Lower lobe of right lung (tissue), 2 donors: ENCODE measurements around the gene SLC47A1. TPM values are rescaled to one million over a fixed set of nuclear protein-coding genes. Genes with fewer than 3 reads are reported as not detected.
A peak's percentile ranks its signal among the peaks of the same experiment; 100 is the strongest.

Experiments used
- ATAC-seq, 2 donors: fragments of 200-7000 bp; cut with Tn5 transposase; one replicate each; pipeline ENCODE4 v1.9.1; 2020 to 2022; ENCODE audit warnings: mild to moderate bottlenecking in 2 of 2, moderate library complexity in 2 of 2
- DNase-seq: peaks from one replicate; pipeline ENCODE4 v3.0.0-alpha.2; 2020
- H3K27ac ChIP-seq: fragments of 200-600 bp; one replicate; pipeline ENCODE4 v1.8.0; 2022
- H3K27me3 ChIP-seq: fragments of 200-600 bp; one replicate; pipeline ENCODE4 v1.8.0; 2022; ENCODE audit warnings: low read depth
- H3K36me3 ChIP-seq: fragments of 200-600 bp; one replicate; pipeline ENCODE4 v1.8.0; 2022; ENCODE audit warnings: mild to moderate bottlenecking
- H3K4me1 ChIP-seq: fragments of 200-600 bp; one replicate; pipeline ENCODE4 v1.8.0; 2022
- H3K4me3 ChIP-seq: fragments of 200-600 bp; one replicate; pipeline ENCODE4 v1.8.0; 2022; ENCODE audit warnings: mild to moderate bottlenecking
- H3K9me3 ChIP-seq: fragments of 200-600 bp; one replicate; pipeline ENCODE4 v1.8.0; 2022
- intact Hi-C: fragments of 100-400 bp; cut with DNase I; formaldehyde crosslinking; loops from one replicate; pipeline ENCODE4 v1.11.0; 2022
- total RNA-seq: library from RNA; stranded (reverse); fragmentation: NEBNext Ultra II Directional; extraction: Animal tissue kit (Norgen Biotek cat#: 25700); gene quantifications from one replicate; pipeline ENCODE4 v1.2.1, GENCODE V29; 2021
- TF ChIP-seq, protein P1 (sequence below): fragments of 200-600 bp; IDR thresholded peaks from one replicate; pipeline ENCODE4 v1.8.0; 2022; ENCODE audit warnings: antibody characterized with exemption, mild to moderate bottlenecking
- donor health status: DM: no; HTN: yes; CAD: no; lungs with severe emphysema.

The SLC47A1 gene
- total RNA-seq, 1 donor from 2014 or later = 18.6 TPM

GRCh38 chr17:19531780-19532501 lies 1.7 kb upstream of the SLC47A1 start:
- TF ChIP-seq, protein P1, sequence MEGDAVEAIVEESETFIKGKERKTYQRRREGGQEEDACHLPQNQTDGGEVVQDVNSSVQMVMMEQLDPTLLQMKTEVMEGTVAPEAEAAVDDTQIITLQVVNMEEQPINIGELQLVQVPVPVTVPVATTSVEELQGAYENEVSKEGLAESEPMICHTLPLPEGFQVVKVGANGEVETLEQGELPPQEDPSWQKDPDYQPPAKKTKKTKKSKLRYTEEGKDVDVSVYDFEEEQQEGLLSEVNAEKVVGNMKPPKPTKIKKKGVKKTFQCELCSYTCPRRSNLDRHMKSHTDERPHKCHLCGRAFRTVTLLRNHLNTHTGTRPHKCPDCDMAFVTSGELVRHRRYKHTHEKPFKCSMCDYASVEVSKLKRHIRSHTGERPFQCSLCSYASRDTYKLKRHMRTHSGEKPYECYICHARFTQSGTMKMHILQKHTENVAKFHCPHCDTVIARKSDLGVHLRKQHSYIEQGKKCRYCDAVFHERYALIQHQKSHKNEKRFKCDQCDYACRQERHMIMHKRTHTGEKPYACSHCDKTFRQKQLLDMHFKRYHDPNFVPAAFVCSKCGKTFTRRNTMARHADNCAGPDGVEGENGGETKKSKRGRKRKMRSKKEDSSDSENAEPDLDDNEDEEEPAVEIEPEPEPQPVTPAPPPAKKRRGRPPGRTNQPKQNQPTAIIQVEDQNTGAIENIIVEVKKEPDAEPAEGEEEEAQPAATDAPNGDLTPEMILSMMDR = no peak
- H3K4me1 ChIP-seq = peaks cover 17% of the 10 kb centered on the region
- H3K4me3 ChIP-seq = no peak overlapping the region
- H3K27ac ChIP-seq = no peak overlapping the region
- DNase-seq = no peak
- ATAC-seq = no peak
- H3K27me3 ChIP-seq = peaks cover 25% of the 10 kb centered on the region
- H3K9me3 ChIP-seq = no peaks in the 10 kb centered on the region
- intact Hi-C loops = no loop called here
- H3K36me3 ChIP-seq = no peaks in the 10 kb centered on the region

DNA sequence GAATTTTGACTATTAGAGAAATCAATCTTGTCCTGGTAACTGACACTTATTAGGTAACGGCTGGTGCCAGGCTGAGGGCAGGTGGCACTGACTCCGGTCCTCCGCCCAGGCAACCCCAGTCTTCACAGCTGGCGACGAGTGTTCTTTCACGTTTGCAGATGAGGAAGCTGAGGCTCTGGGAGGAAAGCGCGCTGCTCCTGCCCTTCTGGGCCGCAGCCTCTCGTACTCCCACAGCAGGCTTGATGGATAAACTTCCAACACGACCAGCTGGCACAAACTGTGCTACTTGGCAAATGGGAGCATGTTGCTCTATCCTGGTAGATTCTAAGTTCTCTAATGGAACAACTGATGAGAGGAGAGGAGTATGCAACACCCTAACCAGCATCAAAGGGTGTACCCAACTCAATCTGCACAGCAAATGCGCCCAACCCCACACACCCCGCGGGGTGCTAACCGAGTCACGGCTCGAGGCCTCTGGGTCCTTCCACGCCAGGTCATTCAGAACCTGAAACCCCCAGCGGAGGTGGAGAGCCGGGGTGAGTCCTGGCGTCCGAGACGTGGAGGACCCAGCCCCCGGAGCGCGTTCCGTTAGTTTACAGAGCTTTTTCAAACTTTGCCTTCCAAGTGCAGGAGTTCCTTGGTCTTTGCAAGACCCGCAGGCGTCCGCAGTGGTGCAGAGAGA lies 477 bp upstream of the SLC47A1 start:
- peaks cover 25% of the 10 kb centered on the region for H3K27me3 ChIP-seq
- H3K4me1 ChIP-seq = peaks cover 17% of the 10 kb centered on the region
- no peaks in the 10 kb centered on the region for H3K9me3 ChIP-seq
- no peaks in the 10 kb centered on the region for H3K36me3 ChIP-seq
- no peak overlapping the region for H3K27ac ChIP-seq
- intact Hi-C loops = no loop called here
- ATAC-seq = peak in 1 of 2 donors; percentile 25
- H3K4me3 ChIP-seq = peak overlapping the region; percentile 68
- TF ChIP-seq, protein P1 = no peak
- no peak for DNase-seq

GRCh38 chr17:19534562-19535149 lies 1.0 kb downstream of the SLC47A1 start:
- intact Hi-C loops = no loop called here
- H3K36me3 ChIP-seq = no peaks in the 10 kb centered on the region
- TF ChIP-seq, protein P1 = no peak
- ATAC-seq (no peak), DNase-seq (no peak)
- peak overlapping the region; percentile 68 for H3K4me3 ChIP-seq
- H3K9me3 ChIP-seq = no peaks in the 10 kb centered on the region
- no peak overlapping the region for H3K27ac ChIP-seq
- H3K27me3 ChIP-seq = peaks cover 25% of the 10 kb centered on the region
- peaks cover 17% of the 10 kb centered on the region for H3K4me1 ChIP-seq

DNA sequence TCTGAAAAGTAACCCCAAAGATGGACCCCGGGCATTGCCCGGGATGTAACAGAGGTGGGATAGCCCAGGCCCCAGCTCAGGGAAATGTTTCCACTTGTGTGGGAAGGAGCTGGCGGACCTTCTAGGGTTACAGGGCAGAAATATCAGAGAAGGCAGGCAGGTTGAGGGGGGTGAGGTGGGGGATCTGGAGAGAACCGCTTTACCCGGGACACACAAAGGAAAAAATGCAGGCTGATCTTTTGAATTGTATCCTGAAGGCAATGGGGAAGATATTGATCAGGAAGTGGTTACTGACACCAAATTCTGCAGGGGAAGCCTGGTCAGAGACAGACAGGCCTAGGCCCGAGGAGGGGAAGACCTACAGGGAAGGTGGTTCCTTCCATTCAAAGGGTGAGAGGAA lies 3.5 kb downstream of the SLC47A1 start:
- no peaks in the 10 kb centered on the region for H3K36me3 ChIP-seq
- no peak overlapping the region for H3K27ac ChIP-seq
- H3K4me1 ChIP-seq = peaks cover 17% of the 10 kb centered on the region
- ATAC-seq (no peak), DNase-seq (no peak)
- TF ChIP-seq, protein P1 = no peak
- H3K27me3 ChIP-seq = peaks cover 25% of the 10 kb centered on the region
- no peaks in the 10 kb centered on the region for H3K9me3 ChIP-seq
- no peak overlapping the region for H3K4me3 ChIP-seq
- intact Hi-C loops = no loop called here

GRCh38 chr17:19538095-19539039 lies 4.7 kb downstream of the SLC47A1 start:
- ATAC-seq (peak; percentile 68 to 76), DNase-seq (peak; percentile 78)
- peaks cover 20% of the 10 kb centered on the region for H3K27me3 ChIP-seq
- no peaks in the 10 kb centered on the region for H3K9me3 ChIP-seq
- intact Hi-C loops = no loop called here
- no peak overlapping the region for H3K4me3 ChIP-seq
- H3K36me3 ChIP-seq = no peaks in the 10 kb centered on the region
- peaks cover 15% of the 10 kb centered on the region for H3K4me1 ChIP-seq
- TF ChIP-seq, protein P1 = no peak
- H3K27ac ChIP-seq = peak overlapping the region; percentile 2
